GM21360 (cell line): ENCODE data around the gene RHOH.
A peak's percentile ranks its signal among the peaks of the same experiment; 100 is the strongest.

Experiments used
- ATAC-seq: cut with Tn5 transposase; IDR thresholded peaks from one replicate; pipeline ENCODE4 v1.9.1; 2021; ENCODE audit warnings: mild to moderate bottlenecking, moderate library complexity; ENCODE audit not compliant: unreplicated experiment

Gene RHOH

DNA sequence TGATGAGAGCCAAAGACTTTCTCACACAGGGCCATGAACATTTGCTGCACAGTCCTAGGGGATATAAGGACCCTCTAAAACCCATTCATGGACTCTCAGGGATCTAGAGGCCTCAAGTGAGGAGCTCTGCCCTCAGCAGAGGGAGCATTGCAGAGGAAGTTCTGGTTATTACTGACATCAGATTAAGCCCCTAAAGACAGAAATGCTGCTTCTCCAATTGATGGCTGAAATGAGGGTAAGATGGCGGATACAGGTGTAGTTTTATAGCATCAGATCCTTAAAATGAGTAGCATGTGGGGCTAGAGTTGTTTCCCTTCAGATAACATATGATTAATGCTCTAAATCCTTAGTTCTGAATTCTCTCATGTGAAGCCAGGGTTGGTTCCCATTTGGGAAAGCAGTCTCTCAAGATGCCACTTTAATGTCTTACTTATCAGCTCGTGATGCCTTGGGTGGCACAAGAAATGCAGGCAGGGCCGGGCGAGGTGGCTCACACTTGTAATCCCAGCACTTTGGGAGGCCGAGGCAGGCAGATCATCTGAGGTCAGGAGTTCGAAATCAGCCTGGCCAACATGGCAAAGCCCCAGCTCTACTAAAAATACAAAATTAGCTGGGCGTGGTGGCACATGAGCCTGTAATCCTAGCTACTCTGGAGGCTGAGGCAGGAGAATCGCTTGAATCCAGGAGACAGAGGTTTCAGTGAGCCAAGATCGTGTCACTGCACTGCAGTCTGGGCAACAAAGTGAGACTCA, 7.9 kb downstream of the RHOH start:
- ATAC-seq = no peak

DNA sequence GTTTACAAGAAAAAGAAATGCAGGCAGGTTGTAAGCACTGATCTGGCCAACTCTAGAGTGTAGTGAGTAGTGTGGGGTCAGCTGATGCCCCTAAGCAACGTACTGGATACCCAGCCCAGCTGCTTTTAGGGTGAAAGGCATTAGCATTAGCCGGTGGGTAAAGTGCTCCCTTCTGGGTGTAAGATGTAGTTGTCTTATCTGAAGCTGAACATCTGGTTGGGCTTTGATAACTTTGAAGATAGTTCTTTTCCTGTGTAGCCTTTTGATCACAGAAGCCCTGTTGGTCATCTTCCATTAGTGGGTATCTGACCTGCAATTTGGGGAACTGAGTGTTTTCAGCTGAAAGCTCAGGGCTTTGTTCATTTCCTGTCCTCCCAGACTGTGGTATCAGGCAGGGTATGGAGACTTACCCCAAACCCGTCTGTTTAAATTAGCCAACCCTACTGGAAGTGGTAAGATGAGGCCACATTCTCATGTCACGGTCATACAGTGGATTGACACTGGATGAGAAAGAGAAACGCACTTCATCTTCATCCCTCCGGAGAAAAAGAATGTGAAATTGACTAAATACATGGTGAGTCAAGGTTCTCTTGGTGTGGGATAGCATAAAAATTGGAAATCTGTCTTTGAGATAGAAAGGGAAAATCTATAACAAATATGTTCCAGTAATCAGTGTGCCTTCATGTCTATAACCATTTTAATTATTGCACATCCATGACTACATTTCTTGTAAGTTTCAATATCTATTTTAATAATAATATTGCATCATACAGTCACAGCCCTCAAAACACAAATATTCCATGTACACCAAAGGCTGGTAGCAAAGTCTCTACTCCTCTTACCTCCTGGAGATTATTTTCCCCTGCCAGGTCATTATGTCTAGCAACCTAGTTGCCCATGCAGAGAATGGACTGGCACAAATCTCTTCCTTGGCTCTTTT, 8.7 kb downstream of the RHOH start:
- peak; percentile 57 for ATAC-seq

DNA sequence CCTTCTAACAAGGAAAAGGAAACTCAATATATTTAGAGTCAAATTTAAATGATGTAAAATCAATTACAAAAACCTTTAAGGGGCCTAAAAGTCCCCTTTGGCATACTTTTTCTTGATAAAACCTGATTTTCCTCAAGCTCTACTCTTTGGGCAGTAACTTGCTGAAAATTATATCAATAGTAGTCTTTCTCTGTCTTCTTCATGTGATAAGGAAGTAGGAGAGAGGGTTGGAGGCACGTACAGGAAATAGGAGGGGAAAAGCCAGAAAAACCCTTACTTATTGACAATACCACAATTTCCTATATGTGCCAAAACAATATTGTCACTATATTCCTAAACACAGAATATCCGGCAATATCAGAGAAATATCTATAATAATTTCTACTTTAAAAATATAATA, 9.6 kb downstream of the RHOH start:
- ATAC-seq = no peak

DNA sequence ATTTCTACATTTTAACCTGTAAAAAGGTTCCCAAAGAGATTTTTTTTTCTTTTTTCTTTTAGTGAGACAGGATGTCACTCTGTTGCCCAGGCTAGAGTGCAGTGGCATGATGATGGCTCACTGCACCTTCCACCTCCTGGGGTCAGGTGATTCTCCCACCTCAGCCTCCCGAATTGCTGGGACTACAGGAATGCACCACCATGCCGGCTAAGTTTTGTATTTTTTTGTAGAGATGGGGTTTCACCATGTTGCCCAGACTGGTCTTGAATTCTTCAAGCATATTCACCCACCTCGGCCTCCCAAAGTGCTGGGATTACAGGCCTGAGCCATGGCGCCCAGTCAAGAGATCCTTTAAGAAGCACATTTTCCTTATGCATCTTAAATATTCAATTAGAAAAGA, 12.6 kb downstream of the RHOH start:
- no peak for ATAC-seq

DNA sequence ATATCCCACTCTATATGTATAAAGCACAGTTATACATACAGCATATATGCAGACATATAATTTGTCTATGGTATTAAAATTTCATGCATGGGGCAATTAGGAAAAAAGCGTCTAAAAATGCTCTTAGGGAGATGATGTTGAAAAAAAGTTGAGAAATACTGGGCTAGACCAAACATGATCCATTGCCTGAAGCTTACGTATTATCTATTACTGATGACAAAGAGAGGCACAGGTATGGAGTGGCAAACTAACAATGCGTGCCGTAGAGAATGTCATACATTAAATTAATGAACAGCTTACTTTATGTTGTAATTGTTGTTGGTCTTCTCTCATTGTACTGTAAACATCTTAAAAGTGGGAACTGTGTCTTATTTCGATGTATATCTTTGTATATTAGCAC, 13.9 kb downstream of the RHOH start:
- ATAC-seq = no peak

DNA sequence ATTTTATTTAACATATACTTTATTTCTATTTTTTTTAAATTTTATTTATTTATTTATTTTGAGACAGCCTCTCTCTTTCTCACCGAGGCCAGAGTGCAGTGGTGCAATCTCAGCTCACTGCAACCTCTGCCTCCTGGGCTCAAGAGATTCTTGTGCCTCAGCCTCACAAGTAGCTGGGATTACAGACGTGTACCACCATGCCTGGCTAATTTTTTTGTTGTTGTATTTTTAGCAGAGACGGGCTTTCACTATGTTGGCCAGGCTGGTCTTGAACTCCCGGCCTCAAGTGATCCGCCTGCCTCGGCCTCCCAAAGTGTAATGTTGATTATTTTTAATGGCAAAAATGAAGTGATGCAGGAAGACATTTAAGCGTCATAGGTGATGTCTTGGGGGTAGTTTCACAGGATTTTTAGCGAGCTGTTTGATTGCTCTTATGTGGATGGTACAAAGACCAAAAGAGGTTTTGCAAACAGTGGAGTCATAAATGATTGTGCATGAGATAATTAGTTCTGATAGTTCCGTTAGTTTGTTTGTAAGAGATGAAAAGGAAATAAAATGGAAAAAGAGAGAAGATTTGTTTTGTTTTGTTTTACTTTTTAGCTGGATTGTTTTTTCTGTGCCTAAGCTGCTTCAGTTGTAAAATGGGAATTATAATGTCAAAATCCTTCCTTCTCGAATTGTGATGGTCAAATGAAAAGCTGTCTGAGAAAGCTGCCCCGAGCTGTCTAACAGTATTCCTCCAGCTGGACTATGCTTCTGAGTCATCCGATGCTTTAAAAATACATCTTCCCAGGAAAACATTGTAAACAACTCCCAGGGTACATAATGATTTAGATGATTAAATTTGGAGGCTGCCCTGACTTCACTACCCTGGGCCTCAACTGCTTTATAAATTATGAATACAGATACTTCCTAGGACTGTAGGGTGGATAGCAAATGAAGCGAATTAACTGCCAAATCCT, 14.7 kb downstream of the RHOH start:
- ATAC-seq = no peak

DNA sequence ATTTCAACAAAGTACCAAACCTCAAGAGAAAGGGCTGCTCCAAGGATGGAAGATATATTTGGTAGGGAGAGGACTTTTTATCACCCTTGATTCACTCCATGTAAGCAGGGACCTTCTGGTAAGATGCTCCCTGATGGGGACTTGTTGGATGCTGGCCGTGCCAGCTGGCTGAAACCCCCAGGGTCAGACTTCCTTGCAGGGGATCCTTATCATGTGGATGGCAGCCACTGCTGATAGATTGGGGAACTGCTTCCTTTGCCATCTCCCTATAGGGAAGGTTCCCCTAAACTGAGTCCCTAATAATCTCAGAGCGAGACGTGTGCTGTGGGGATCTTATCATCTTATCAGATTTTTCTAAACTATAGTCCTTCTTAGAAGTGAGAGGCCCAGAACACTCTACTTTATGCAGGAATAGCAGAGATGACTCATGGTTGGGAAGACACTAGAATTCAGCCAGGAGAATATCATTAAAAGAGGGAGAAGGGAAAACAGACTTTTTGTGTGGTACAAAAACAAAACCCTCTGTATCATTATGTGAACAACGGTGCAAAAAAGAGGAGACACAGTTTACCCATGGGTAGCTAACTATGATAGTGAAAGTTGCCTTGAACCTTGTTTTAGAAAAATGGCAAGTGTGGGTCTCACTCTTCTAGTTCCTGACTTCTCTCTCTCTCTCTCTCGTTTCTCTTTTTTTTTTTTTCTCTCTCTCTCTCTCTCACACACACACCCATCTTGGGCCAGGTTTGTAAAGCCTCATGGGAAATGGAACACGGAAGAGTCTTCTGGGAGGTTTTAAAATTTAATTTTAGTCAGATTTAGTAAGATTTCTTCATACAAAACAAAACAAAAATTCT, 16.1 kb downstream of the RHOH start:
- no peak for ATAC-seq

DNA sequence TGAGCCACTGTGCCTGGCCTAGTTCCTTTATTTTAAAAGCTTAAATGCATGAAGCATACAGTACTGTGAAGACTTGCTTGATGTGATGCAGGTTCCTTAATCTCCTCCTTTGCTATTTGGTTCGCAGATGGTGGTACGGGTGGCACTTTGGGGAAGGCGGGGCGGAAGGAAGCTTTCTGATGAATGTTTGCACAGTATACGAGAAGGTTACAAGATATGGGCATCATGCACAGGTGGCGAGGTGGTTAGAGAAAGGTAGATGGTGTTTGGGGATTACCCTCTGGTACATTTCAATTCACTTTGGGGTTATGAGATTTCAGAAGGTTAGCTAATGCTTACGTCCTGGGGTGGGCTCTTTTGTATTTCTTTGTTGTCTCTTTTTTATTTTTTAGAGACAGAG, 17.2 kb downstream of the RHOH start:
- ATAC-seq = no peak

DNA sequence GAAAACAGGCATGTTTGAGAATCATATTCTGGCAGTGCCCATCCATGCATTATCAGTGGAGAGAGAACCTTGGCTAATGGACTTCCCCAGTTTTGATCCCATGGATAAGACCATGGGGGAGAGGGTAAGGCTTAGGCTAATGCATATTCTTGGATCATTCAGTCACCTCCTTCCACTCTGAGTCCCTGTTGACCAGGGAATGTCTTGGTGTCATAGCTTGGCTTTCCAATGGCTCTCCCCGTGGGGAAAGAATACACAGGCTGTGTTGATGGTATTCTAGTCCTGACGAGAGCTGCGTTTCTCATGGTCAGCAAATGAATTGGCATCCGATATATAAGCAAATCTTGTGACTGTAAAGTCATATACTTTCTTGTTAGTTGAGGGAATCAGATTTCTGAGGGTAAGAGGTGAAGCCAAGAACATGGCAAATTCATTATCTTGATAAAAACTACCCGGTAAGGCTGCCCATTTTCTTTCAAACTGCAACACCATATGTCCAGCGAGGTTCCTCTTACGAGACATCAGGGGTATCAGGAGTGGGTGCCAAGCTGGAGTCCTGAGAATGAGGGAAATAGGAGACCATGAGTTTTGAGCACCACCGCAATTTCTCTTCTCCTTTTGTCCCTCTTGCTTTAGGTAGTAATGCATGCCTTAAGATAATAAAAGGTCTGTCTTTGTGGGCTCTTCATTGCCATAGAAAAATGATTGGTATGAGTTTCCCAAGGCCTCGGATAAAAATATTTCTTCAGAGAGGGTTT, 18.0 kb downstream of the RHOH start:
- ATAC-seq = no peak

DNA sequence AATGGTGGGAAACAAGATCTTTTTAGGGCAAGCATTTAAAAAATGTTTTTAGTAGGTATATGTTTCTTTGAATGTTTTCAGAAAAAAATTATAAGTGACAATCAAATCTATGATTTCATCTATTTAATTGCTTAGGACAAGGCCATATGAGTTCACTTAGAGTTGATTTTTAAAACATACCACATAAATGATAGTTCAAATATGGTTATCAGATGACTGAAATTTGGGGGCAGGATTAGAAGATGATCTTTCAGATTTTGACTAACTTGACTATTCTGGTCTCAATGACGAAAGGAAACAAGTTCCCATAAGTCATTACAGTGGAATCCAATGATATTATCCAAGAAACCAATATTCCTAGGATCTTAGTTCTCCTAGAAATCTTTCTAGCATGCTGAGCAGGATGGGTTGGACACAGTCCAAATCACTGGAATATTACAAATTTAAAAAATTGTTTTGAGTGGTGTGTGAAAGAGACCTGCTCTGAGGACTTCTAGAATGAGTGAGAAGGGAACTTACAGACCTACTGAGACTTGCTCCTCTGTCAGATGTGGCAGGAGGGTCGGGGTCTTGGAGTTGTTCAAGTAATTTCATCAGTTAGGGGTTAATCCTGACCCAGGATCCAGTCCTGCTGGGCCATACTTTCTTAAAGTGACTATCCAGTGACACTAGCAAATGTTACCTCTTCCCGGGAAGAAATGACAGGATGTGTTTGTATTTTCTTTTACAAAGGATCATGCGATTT, 20.0 kb downstream of the RHOH start:
- no peak for ATAC-seq

DNA sequence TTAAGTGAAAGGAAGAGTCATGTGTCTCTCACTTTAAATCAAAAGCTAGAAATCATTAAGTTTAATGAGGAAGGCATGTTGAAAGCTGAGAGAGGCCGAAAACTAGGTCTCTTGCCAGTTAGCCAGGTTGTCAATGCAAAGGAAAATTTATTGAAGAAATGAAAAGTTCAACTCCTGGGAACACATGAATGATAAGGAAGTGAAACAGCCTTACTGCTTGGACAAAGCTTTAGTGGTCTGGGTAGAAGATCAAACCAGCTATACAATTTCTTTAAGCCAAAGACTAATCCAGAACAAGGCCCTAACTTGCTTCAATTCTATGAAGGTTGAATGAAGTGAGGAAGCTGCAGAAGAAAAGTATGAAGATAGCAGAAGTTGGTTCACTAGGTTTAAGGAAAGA, 24.9 kb downstream of the RHOH start:
- no peak for ATAC-seq

DNA sequence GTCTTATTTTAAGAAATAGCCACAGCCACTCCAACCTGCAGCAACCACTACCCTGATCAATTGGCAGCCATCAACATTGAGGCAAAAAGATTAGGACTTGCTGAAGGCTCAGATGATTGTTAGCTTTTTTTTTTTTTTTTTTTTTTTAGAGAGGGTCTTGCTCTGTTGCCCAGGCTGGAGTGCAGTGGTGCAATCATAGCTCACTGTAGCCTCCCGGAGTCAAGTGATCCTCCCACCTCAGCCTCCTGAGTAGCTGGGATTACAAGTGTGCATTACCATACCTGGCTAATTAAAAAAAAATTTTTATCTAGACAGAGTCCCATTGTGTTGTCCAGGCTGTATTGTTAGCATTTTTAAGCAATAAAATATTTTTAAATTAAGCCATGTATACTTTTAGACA, 26.5 kb downstream of the RHOH start:
- ATAC-seq = no peak

DNA sequence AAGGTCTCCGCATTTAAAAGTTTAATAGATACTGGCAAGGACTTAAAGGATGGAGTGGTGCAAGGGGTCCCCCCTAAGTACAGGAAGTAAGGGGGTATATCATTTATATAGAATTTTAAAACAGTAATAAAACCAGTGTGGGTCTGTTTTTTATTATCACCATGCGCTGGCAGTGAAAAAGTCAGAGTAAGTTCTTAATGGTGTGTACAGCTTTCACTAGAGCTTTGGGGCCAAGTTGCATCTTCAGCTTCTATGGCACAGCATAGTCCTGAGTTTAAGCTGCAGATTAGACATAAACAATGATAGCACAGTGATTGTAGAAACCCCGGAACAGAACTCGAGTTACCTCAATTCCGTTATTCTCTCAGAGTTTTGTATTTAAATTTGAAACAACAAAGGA, 27.6 kb downstream of the RHOH start:
- ATAC-seq = no peak

DNA sequence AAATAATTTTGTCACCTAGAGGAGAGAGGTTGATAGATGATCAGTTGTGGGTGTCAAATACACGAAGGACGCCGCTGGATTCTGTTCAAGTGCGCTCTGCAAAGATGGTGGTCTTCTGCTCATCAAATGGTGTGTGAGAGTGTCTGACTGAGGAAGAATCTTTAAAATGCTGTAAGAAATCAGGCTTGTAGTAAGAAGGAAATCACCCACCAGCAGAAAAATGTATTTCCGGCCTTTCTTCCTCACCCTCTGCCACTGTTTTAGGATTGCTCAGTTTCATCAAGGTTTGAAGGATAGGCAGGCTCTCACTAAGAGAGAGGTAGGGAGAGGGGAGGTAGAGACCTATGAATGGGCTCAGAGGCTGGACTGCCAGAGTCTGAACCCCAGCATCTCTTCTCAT, 28.7 kb downstream of the RHOH start:
- ATAC-seq = no peak

DNA sequence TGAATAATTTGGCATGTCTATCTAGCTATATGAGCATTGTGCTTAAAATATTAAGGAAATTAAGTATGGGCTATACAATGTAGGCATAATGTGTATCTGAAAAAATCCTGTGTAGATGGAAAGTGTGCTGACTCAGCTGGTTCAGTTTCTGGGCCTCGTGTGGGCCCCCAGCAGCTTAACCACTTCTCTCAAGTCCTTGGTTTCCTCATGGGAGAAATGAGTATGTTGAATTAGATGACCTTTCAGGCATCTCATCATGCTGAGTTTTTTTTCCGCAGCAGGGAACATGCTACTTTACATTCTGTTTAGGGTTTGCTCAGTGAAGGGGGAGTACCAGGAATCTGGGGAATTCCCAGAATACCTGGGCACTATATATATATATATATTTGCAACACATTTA, 30.5 kb downstream of the RHOH start:
- peak; percentile 60 for ATAC-seq

DNA sequence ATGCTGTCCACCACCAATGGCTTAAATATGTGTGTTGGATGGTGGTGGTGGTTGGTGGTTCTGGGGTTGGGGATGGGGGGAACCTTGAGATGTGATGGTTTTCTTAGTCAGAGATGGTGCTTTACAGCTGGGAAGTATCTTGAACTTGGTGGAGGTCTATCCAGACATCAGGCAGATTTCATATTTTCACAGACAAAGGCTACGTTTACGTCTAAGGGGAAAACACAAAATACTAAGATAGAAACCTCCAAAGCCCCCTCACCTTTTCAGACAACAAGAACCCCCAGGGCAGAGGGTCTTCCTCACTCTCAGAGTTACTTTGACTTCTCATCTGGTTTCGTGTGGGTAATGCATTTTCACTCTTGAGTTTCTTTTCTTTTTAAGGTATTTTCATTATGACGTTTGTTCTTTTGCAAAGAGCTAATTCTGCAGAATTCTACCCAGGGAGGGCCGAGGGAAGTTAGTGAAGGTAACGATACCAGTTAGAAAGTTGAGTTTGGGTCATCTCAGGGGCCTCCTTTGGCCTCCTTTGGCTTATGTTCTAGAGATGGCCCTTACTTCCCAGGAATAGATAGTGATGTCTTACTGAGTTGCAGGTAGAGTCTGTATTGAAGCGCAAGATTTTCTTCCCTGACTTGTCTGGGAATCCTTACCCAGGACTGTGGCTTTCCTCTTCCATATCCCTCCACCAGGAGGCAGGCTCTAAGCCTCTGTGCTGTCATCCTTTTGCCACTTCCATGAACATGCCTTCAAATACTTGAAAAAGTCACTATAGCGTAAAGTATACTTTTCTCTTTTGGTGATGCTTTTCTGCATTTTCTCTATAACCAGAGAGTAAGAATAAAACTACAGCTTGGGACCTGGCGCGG, 31.9 kb downstream of the RHOH start:
- peak; percentile 35 for ATAC-seq

DNA sequence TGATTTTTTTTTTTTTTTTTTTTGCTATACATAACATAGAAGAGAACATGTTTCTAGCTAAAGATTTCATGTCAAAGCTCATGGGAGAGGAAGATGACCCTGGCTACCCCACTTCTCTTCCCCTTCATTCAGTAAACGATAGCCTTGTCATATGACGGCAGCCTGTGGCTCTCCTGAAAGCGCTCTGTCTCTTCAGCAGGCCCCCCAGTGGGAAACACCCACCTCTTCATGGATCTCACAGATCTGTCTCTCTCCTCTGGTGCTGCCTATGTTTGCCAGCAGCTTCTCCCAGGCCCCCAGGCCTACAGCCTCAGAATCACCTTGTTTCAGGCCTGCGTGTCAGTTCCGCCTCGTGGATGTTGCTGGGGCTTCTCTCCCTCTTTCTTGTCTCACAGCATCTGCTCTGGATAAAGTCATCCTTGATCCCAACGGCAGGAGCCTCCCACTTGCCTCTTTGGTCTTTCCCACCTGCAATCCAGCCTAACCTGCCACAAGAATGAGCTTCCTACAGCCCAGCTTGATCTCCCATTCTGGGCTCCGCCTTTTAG, 34.6 kb downstream of the RHOH start:
- ATAC-seq = no peak
